D341Med (cell line): ENCODE results near the gene ZNF780B.
"Not testable (repeated sequence)": the region's sequence is repeated elsewhere in the genome, so short reads cannot be mapped to it uniquely, and the experiment has no call there.

ENCODE experiments used
- DNase-seq: peaks from one replicate; pipeline ENCODE4 v3.0.0; 2012; ENCODE audit warnings: low spot score

ZNF780B gene

DNA sequence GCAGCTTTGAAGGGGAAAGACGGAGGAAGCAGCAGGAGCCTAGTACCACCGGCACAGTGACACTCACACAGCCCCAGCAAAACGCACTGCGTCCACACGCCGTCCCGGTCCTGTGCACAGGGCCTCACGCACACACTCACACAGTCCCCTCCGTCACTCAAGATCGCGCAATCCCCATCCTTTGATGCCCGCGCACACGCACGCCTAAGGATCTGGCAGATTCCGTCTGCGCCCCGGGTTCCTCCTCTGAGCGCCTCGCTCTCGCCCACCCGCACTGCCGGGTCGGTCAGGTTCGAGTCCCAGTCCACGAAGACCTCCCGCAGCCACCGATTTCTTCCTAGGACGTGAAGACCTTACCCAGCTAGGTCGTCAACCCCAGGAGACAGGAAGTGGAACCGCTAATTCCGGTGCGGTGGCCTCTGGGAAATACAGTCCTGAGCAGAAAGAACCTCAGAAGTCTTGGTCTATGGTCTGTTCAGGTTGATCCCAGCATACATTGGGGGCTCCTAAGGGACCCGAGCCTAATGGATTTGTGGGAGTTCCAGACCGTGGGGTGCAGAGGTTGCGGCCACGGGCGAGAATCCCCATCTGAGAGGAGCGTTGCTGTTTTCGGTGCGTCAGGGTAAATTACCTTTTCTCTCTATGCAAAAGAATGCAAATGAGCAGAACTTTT is at the start of gene ZNF780B:
Gene ZNF780B (minus strand): TSS at position 400 of the 673 bp plus-strand sequence. CDS start 5,899 bp downstream, outside the sequence.
- DNase-seq: peak; percentile 82

DNA sequence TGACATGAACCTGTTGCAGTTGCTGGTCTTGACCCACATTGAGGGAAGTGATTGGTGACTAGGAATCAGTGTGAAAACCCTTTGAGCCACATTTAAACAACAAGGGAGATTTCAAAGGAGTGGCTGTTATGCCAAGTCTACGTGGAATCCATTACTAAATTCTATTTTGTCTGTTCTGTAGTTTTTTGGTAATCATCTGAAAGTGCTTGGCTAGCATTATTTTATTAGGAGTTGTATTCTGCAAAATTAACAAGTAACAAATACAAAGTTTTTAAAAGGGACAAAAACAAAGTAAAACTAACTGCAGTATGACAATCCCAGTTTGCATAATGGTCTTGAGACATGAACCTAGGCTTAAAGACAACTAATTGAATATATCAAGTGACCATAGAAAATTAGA is 48.7 kb upstream of the ZNF780B start:
- no peak for DNase-seq

DNA sequence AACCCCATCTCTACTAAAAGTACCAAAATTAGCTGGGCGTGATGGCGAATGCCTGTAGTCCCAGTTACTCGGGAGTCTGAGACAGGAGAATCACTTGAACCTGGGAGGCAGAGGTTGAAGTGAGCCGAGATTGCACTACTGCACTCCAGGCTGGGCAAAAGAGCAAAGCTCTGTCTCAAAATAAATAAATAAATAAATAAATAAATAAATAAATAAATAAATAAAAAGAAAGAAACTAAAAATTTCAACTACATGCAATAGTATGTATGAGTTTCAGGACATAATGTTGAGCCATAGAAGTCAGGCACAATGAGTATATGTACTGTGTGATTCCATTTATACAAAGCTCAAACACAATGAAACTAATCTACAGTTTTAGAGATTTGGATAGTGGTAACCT is 47.6 kb upstream of the ZNF780B start:
- DNase-seq: no peak

GRCh38 chr19:40101813-40102212 is 45.8 kb upstream of the ZNF780B start:
- DNase-seq: no peak

DNA sequence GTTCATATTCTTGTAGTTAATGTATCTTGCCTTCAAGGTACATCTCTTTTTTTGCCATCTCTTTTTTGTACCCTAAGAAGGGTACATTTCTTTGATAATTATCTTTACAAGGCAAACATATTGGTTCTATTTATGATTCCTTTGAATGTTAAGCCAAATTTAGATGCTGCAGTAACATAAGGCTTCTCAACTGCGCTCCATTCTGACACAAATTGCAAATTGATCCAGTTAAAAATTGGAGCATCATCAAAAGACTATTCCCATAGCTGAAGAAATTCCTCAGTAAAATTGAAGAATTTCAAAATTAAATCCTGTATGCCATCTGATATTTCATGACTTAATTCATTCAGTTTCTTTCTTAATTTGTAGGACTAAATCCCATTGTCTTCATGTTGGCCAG is 37.4 kb upstream of the ZNF780B start:
- no peak for DNase-seq

DNA sequence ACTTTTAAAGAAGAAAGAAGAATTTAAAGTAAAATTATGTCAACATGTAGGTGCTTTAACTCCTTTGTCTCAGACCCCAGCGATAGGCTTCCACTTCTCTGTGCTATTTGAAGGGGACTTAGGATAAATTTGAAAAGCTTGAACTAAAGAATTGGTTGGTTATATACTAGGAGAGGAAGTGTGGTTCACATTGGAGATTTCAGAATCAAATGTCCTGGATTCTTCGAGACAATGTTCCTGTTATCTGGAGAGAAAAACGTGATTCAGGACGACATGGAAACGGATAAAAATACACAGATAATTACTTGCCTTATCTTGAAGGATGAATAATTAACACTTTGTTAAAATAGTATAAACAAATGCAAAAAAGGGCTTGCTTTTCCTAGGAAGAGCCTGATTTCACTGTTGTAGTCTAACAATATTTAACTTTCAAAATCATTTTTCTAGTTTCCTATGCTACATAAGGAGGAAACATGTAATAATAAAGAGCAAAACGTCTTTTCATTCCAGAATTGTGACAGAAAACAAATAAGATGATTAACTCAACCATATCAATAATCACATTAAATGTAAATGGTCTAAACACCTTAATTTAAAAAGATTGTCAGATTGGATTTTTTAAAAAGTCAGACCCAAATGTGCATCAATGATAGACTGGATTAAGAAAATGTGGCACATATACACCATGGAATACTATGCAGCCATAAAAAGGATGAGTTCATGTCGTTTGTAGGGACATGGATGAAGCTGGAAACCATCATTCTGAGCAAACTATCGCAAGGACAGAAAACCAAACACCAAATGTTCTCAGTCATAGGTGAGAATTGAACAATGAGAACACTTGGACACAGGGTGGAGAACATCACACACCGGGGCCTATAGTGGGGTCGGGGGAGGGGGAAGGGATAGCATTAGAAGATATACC is 35.4 kb upstream of the ZNF780B start:
- DNase-seq: no peak

DNA sequence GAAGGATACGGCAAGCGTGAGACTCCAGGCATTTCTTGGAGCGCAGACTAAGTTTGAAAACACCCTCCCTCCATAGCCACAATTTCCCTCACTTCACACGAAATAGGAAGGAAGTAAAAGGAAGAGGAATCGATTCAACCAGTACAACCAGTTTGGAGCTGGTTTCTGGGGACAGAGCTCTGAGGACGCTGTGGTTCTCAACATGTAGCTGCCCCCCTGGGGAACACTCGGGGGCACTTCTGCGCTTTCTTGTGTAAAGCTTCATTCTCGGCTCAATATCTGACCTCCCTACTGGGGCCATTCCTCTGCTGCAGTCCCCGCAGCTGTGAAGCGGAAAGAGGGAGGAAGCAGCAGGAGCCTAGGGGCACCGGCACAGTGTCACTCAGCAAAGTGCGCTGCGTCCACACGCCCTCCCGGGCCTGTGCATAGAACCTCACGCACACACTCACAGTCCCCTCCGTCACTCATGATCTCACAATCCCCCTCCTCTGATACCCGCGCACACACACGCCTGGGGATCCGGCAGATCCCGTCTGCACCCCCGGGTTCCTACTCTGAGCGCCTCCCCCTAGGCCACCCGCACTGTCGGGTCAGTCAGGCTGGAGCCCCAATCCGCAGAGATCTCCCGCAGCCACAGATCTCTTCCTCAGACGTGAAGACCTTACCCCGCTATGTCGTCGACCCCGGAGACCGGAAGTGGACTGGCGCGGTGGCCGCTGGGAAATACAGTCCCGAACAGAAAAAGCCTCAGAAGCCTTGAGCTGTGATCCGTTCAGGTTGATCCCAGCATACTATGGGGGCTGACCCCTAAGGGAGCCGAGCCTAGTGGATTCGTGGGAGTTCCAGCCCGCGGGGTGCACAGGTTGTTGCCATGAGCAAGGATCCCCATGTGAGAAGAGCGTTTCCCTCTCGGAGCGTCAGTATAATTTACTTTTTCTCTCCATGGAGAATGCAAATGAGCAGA is 34.5 kb upstream of the ZNF780B start, which contains the start of gene ZNF780A:
Gene ZNF780A (minus strand): TSS at position 703 of the 964 bp plus-strand sequence. CDS start 6,190 bp downstream, outside the sequence.
- DNase-seq: peak; percentile 86

DNA sequence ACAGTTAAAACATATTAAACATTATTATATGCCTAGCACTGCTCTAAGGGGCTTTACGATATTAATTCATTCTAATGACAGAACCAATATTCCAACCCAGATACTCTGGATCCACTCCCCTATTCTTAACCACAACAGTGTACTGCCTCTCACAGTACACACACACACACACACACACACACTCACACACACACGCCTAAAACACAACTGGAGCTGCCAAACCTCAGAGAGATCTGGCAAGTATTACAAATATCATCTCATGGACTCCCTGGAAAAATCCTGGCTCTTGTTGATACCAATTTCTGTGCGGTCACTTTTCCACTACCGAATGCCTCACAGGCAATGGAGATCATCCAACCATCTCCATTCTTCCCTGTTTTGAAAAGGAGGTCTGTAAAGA is 33.4 kb upstream of the ZNF780B start:
- no peak for DNase-seq

DNA sequence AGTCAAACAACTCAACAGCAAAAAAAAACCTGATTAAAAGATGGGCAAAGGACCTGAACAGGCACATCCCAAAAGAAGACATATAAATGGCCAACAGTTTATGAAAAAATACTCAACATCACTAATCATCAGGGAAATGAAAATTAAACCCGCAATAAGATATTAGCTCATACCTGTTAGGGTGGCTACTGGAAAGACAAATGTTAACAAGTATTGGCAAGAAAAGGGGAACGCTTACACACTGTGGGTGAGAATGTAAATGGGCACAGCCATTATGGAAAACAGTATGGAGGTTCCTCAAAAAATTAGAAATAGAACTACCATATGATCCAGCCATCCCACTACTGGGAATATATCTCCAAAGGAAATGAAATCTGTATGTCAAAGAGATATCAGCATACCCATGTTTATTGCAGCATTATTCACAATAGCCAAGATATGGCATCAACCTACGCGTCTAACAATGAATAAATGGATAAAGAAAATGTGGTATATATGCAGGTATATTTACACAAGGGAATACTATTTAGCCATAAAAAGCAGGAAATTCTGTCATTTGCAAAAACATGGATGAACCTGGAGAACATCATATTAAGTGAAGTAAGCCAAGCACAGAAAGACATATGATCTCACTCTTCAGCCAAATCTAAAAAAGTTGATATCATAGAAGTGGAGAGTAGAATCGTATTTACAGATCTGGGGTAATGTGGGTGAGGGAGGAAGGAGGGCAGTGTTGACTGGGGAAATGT is 32.4 kb upstream of the ZNF780B start:
- DNase-seq: no peak

DNA sequence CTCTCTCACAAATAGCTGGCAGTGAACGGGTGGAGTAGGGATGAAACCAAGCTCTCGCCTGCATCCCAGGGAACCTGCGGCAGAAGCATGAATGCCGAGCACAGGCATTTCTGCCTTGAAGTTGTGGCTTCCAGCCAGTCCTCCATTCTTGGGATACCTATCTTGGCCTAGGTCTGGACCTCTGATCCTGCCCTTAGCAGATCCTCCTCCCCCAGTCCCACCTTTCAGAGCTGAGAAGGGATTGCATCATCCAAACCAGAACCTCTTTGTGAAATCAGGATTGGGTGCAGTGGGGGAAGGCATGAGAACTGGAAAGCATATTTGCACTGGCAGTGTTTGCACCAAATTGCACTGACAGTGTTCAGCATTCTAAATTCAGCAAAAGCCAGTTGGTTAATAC is 28.9 kb upstream of the ZNF780B start:
- DNase-seq: no peak

DNA sequence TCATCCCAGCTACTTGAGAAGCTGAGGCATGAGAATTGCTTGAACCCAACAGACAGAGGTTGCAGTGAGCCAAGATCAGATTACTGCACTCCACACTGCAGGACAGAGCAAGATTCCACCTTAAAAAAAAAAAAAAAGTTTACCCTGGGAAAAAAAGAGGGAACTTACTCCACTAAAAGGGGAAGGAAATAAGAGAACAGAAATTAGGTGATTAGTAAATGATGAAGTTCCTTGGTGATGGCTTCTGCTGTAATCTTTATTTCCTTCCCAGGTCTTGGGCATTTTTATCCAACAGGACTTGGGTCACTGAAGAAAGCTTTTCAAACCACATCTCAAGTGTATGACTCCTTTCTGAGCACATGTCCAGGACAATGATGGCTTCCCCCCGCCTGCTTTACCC is 25.4 kb upstream of the ZNF780B start:
- DNase-seq: no peak

GRCh38 chr19:40080289-40080688 is 24.3 kb upstream of the ZNF780B start:
- no peak for DNase-seq

GRCh38 chr19:40078377-40078776 is 22.3 kb upstream of the ZNF780B start:
- DNase-seq: no peak

DNA sequence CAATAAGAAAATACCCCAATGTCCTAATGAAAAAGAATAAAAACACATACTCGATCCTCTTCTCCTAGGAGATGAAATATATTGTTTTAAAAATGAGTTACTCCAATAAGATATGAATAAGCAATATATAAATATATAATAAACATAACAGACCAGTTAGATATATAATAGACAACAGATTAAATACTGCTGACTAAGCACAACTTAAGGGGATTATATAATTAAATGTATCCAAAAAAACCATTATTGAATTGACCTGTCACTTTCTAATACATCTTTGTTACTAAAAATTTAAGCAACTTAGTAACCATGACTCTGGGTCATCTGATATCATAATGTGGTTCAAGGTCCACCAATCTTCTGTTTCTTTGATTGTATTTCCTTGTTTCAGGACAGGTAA is 14.0 kb upstream of the ZNF780B start:
- DNase-seq: no peak

GRCh38 chr19:40059624-40060023 is 3.6 kb upstream of the ZNF780B start:
- DNase-seq: no peak

DNA sequence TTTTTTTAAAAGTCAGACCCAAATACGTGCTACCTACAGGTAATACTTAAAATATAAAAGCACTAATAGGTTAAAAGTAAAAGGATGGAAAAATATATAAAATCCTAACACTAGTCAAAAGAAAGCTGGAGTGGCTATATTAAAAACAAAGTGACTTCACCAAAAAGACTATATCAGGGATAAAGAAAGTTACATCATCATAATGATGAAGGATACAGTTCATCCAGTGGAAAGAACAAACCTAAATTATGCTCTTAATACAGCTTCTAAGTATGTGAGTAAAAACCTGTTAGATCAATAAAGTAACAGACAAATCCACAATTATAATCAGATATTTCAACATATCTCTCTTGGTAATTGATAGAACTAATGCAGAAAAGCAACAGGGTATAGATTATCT is 1.1 kb upstream of the ZNF780B start:
- no peak for DNase-seq

GRCh38 chr19:40056505-40056904 is 474 bp upstream of the ZNF780B start:
- no peak for DNase-seq

DNA sequence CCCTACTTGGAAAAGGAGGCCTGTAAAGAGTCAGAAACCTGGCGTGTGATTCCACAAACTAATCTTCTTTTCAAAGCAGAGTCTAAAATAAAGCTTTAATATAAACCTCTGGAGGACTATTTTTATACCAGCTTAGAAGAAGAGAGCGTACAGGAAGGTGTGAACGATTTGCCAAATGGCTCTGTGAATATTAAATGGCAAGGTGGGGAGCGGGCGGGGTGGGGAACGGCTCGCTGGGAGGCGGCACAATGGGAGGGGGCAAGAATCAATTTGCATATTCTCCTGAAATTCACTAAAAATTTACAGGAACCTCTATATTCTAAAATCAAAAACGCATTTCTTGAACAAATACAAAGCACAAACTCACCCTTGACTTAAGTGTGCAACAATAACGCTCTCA is 982 bp downstream of the ZNF780B start:
- peak; percentile 53 for DNase-seq

- peak; percentile 20 for DNase-seq
Measured at GRCh38 chr19:40054632-40055031, 1.4 kb downstream of the ZNF780B start.

GRCh38 chr19:40053491-40053890 is 2.5 kb downstream of the ZNF780B start:
- no peak for DNase-seq

GRCh38 chr19:40041718-40042117 is 14.3 kb downstream of the ZNF780B start:
- not testable (repeated sequence) for DNase-seq
